ENCODE data around the gene UNC5C.
"Not testable (repeated sequence)": the region's sequence is repeated elsewhere in the genome, so short reads cannot be mapped to it uniquely, and the experiment has no call there.

Gene UNC5C

DNA sequence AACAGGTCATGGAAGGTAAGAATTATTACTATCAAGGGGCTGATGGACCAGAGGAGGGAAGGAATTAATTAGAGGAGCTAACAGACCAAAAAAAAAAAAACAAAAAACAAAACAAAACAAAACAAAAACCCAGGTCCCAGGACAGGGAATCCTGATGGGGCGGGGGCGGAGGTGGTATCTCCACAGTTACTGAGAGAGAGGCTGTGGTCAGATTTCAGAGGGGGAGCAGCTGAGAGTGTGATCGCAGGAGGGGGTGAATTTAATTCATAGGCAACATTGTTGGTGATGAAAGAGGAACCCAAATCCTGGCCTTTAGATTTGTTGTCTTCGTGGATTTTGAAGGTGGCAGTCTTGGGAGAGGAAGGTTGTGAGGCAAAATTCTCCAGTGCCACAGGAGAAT lies 389.4 kb downstream of the UNC5C start:
- no peak for DNase-seq

DNA sequence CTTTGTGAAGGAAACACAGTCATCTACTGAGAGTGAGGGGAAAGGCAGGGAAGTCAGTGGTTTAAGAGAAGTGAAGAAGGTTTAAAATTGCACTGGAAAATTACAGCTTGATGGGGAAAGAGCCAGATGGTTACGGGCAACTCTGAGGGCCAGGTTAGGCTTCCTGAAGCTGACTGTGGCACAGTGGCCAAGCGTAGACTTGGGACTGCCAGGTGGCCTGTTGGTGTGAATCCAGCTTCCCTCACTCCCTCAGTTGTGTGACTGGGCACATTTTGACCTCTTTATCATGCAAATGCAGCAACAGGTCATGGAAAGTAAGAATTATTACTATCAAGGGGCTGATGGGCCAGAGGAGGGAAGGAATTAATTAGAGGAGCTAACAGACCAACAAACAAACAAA lies 390.1 kb downstream of the UNC5C start:
- DNase-seq, result no peak

DNA sequence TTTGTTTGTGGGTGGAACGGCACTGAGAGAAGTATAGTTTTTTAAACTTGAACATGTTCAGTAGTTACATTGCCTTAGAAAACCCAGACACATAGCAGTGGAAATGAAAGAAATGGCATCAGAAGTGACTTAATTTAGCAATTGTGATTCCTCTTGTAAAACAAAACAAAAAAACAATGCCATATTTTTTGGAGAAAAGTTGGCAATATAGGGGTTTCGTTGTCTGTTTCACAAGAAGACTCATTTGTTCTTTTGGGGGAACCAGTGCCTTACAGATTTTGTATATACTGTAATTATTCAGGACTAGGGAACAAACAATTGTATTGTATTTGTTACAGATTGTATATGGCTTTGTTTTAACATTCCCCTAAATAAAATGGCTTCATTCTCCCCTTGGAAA lies 390.7 kb downstream of the UNC5C start:
- DNase-seq, result no peak

DNA sequence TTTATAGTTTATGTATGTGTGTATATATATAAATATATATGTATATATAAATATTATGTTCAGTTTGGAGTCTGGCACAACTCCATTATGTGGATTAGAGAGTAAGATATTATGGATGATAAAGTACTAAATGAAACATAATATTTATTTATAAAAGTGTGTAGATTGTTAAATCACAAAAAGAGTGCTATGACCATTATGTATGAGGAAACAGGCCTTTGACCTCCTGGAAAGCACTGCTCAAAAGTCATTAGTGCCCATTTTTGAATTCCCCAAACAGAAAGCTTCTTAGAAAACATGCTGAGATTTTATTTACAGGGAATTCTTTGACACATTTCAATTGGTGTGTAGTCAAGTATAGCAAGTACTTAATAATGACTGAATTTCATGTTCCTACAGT lies 391.2 kb downstream of the UNC5C start:
- no peak for DNase-seq

DNA sequence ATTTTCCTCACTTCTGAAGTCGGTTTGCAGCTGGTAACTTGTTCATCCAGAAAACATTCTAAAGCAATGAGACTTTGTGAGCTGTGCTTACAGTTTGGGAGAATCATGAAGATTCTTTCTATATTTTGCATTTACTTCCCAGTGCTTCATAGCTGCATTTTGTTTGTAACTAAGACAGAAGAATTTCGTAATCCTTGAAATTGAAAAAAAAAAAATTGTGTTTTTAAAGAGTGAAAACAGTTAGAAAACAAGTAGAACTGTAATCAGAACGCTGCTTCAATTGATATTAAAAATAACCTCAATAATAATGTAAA lies 392.4 kb downstream of the UNC5C start:
- no peak for DNase-seq

DNA sequence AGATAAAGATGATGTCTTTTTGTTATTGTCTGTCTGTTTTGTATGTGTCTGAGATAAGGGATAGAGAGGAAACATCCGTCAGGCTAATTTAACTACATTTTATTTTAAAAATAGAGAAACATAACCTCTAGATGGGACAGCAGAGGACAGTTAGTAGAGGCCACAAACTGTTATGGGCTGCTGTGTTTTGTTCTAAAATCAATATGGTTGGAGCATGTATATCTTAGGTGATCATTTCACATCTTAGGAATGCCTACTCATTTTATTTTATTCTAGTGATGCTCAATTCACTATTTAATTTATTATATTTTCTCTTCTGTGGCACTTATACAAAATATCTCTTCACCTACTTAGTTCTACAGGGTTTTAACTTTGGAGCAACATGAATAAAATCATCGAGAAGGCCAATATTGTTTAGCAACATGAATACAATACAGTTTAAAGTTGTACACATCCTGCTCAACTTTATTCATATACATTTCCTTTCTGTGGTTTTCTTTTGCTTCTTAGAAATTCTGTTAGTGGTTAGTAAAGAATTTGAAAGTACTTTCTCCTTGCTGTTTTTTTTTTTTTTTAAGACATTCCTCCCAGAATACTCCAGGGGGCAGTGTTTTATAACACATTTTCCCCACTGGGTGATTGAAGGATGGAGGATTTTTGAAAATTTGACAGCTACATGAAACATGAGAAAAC lies 392.9 kb downstream of the UNC5C start:
- no peak for DNase-seq

DNA sequence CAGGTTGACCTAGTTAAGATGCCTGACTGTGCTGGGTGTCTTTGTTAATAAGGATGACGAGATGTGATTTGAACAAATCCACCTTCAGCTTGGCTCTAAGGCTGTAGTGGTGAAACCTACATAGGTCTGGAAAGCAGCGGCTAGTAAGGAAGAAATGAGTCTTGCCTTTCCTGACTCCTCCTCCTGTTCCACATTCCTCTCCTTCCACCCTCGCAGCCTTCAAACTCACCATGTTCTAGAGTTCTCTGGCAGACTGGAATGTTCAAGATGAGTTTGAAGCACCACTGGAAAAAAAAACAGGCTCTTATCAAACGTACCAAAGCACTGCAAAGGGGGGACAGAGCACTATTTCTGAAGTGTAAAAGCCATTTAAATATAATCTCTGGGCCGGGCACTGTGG lies 395.6 kb downstream of the UNC5C start:
- DNase-seq, result no peak

DNA sequence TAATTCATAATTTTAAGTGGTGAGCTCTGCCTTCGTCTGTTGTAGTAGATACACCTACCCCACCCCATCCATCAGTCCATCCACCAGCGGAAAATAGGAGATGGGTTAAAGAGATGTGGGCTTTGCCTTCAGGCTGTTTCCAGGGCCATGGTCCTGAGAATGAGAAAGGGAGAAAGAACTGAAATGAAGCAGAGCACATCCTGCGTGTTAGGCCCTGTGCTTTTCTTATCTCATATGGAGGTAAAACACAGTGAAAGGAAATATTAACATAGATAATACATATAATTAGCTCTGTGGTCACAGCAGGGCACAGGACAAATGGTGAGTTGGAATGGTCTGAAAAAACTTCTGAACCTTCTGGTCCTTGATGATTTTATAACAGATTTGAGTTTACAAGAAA lies 397.5 kb downstream of the UNC5C start:
- DNase-seq, result no peak

DNA sequence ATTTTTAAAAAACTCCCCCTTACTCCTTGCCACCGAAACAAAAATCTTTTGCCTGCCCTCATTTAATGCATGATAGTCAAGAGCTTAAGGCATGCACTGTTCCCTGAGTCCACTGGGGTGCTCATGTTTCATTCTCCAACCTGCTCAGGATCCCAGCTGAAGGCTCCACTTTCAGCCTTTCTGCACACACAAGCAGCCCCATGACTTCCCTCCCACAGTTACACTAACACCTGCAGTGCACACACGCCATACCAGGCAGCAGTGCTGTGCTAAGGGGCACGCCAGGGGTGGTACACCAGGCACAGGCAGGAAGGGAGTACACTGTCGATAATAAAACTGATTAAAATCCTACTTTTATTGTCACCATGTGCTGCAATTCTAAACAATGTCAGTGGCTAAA lies 405.8 kb downstream of the UNC5C start:
- no peak for DNase-seq

DNA sequence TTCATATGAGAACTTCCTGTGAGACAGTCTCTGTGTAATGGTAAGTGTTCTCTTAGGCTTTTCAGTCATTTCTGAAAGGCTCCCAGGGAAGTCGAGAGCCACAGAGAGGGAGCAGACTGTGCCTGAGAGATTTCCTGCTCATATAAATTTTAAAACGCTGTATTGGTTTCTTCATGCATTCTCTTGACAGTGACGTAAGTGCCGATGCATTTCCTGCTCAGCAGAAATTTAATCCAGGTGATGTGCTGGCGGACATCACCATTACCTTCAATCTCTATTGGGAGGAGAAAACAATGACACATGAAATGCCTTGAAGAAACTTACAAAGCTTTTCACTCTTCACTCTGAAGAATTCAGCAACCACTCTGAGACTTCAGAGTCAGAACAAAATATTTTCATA lies 407.4 kb downstream of the UNC5C start:
- DNase-seq, result no peak

DNA sequence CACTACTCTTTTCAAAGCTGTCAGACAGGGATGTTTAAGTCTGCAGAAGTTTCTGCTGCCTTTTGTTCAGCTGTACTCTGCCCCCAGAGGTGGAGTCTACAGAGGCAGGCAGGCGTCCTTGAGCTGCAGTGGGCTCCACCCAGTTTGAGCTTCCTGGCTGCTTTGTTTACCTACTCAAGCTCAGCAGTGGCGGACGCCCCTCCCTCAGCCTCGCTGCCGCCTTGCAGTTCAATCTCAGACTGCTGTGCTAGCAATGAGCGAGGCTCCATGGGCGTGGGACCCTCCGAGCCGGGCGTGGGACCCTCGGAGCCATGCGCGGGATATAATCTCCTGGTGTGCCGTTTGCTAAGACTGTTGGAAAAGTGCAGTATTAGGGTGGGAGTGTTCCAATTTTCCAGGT lies 409.3 kb downstream of the UNC5C start:
- not testable (repeated sequence) for DNase-seq

DNA sequence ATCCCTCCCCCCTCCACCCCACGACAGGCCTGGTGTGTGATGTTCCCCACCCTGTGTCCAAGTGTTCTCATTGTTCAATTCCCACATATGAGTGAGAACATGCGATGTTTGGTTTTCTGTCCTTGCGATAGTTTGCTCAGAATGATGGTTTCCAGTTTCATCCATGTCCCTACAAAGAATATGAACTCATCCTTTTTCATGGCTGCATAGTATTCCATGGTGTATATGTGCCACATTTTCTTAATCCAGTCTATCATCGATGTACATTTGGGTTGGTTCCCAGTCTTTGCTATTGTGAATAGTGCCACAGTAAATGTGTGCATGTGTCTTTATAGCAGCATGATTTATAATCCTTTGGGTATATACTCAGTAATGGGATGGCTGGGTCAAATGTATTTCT lies 414.8 kb downstream of the UNC5C start:
- not testable (repeated sequence) for DNase-seq

DNA sequence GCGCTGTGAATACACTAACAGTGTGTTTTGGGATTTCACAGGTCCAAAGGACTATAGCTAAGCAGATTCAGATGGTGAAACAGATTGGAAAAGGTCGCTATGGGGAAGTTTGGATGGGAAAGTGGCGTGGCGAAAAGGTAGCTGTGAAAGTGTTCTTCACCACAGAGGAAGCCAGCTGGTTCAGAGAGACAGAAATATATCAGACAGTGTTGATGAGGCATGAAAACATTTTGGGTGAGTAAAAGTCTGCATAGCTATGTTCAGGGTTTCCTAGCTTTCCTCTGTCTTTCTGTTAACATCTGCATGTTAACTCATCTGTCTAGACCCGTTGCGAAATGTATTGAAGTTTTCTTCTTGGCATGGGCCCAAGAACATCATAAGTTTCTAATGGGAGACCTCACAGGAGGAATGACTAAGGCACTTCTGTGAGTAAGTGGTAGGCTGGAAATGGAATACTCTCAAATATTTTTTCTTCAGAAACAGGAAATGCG lies 418.9 kb downstream of the UNC5C start:
- DNase-seq, result no peak

DNA sequence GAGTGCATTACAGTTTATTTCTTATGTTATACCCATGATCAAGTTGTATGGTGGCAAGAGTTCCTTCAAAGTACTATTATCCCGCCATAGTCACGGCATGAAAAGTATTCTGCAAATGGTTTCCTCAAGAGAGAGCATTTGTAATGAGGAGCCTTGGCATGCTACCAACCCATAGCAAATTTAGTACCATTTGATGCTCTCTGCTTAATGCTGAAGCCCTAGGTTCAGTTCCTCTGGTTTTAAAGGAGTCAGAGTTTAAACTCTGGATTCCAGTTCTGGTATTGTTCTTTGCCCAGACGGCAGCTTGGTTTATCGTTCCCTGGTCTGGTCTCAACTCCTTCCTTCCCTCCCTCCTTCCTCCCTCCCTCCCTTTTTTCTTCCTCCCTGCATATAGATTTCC lies 419.7 kb downstream of the UNC5C start:
- no peak for DNase-seq

DNA sequence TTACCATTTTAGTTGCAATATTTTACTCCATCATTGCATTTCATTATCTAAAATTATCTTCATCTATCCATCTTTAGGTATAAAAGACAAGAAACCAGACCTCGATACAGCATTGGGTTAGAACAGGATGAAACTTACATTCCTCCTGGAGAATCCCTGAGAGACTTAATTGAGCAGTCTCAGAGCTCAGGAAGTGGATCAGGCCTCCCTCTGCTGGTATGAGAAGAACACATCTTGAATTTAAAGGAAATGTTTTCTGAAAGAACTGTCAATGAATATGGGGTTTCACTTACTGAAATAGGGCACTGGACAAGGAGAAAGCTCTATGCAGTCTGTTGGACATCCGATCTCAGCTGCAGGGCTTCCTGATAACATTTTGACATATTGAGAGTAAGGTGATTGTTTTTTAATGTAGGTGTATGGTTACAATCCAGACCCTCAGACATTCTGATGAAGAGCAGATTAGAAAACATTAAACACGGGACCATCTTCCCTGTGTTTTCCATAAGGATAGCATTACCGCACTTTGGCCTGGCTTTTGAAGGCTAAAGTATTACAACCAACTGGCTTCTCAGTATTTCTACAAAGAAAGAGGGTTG lies 423.8 kb downstream of the UNC5C start:
- no peak for DNase-seq

DNA sequence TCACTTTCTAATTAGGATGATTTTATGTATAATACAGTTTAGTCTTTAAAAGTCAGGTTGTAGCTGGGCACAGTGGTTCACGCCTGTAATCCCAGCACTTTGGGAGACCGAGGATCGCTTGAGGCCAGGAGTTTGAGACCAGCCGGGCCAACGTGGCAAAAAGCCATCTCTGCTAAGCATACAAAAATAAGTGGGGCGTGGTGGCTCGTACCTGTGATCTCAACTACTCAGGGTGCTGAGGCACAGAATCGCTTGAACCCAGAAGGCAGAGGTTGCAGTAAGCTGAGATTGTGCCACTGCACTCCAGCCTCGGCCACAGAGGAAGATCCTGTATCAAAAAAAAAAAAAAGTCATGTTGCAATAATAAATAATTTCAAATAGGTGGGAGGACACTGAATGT lies 426.8 kb downstream of the UNC5C start:
- no peak for DNase-seq

DNA sequence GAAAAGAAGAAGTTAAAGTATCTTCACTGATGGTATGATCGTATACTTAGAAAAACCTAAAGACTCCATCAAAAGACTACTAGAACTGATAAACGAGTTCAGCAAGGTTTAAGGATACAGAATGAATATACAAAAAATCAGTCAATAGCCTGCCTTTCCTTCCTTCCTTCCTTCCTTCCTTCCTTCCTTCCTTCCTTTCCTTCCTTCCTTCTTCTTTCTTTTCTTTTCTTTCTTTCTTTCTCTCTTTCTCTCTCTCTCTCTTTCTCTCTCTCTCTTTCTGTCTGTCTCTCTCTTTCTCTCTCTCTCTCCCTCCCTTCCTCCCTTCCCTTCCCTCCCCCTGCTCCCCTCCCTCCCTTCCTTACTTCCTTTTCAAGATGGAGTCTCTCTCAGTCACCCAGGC lies 428.3 kb downstream of the UNC5C start:
- no peak for DNase-seq

DNA sequence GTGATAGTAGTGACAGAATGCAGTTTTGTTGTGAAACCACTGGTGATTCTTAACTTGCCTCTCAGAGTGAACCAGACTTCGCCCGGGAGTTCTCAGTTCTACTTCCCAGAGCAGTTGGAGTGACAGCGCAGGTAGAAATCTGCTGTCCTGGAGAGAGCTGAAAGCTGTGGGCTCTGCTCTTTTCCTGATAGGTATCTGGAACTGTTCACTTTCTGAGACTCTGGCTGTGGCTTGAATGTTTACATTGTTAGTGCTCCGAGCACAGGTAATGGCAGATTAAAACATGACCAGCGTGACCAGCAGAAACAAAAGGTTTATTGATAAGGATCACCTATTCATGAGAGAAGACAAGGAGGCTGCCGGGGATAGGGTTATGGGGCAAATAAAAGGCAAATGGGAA lies 430.3 kb downstream of the UNC5C start:
- no peak for DNase-seq

DNA sequence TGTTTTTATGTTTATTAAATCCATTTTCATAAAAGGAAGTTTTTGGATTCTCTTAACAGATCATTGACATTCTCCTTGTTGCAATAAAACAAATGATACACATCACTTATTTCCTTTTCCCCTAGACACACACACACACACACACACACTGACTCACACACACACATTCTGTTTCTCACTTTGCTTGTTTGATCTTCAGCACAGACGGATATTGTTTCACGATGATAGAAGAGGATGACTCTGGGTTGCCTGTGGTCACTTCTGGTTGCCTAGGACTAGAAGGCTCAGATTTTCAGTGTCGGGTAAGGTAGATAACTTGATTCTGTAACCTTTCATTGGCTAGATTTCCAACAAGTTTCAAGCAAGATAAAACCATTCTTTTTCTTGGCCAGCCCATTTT lies 434.3 kb downstream of the UNC5C start:
- no peak for DNase-seq

All from stimulated activated CD4-positive, alpha-beta T cell treated with anti-CD3 and anti-CD28 coated beads, Interleukin-4, amount 100 ng/mL, for 24 hours (primary cell).